Neutrophil (primary cell): ENCODE measurements around the gene CYLD.

Experiments used
- H3K27ac ChIP-seq: fragments of 200-600 bp; sonication (generic); 2 replicates; pipeline ENCODE4 v1.5.1; 2016; ENCODE audit warnings: mild to moderate bottlenecking, moderate library complexity
- H3K27me3 ChIP-seq: fragments of 200-600 bp; sonication (generic); 2 replicates; pipeline ENCODE4 v1.6.0; 2016; ENCODE audit warnings: mild to moderate bottlenecking
- H3K36me3 ChIP-seq: fragments of 200-600 bp; sonication (generic); 2 replicates; pipeline ENCODE4 v1.5.1; 2017
- H3K4me1 ChIP-seq, 2 experiments: fragments of 200-600 bp in 1 of 2; sonication (generic) in 1 of 2; 1 replicate in 1 of 2; 2 replicates in 1 of 2; pipeline versions ENCODE4 v1.5.1 to v1.6.1; 2013 to 2016; ENCODE audit warnings: low read depth in 1 of 2, low read length in 1 of 2, mild to moderate bottlenecking in 1 of 2, moderate library complexity in 1 of 2; ENCODE audit not compliant: control insufficient read depth in 1 of 2, insufficient read depth in 1 of 2
- H3K4me3 ChIP-seq, 2 experiments: fragments of 200-600 bp in 1 of 2; sonication (generic) in 1 of 2; 1 replicate in 1 of 2; 2 replicates in 1 of 2; pipeline ENCODE4 v1.5.1; 2013 to 2016; ENCODE audit warnings: low read depth in 1 of 2, low read length in 1 of 2, mild to moderate bottlenecking in 1 of 2, moderate library complexity in 1 of 2
- H3K9me3 ChIP-seq: fragments of 200-600 bp; sonication (generic); 2 replicates; pipeline ENCODE4 v1.5.1; 2016
- CTCF ChIP-seq: fragments of 200-600 bp; sonication (generic); IDR thresholded peaks from 2 replicates; pipeline ENCODE4 v1.5.1; 2016; ENCODE audit warnings: antibody characterized with exemption

The CYLD gene

GRCh38 chr16:50712956-50713355, 28.9 kb upstream of the CYLD start:
- no peaks in the 10 kb centered on the region for H3K9me3 ChIP-seq
- H3K4me3 ChIP-seq, result peak overlapping the region; percentile 14 to 44
- peaks cover 100% of the 10 kb centered on the region in 2 experiments for H3K4me1 ChIP-seq
- no peak for TF ChIP-seq CTCF
- H3K36me3 ChIP-seq, result peaks cover 47% of the 10 kb centered on the region
- H3K27ac ChIP-seq, result peak overlapping the region; percentile 92
- no peaks in the 10 kb centered on the region for H3K27me3 ChIP-seq

- TF ChIP-seq CTCF, result no peak
- no peaks in the 10 kb centered on the region for H3K9me3 ChIP-seq
Observed at GRCh38 chr16:50717091-50717490, 24.8 kb upstream of the CYLD start.

GRCh38 chr16:50717494-50717893, 24.4 kb upstream of the CYLD start:
- Histone ChIP-seq H3K4me3 (peak overlapping the region in 1 of 2 experiments; percentile 7), H3K36me3 (peaks cover 37% of the 10 kb centered on the region), H3K27ac (peak overlapping the region; percentile 92), H3K4me1 (peaks cover 89 to 91% of the 10 kb centered on the region in 2 experiments), H3K9me3 (no peaks in the 10 kb centered on the region), H3K27me3 (no peaks in the 10 kb centered on the region)
- no peak for TF ChIP-seq CTCF

More at GRCh38 chr16:50717091-50717490, 24.8 kb upstream of the CYLD start:
- Histone ChIP-seq H3K36me3 (peaks cover 37% of the 10 kb centered on the region), H3K4me3 (peak overlapping the region in 1 of 2 experiments; percentile 35), H3K27ac (peak overlapping the region; percentile 92), H3K27me3 (no peaks in the 10 kb centered on the region), H3K4me1 (peaks cover 91 to 92% of the 10 kb centered on the region in 2 experiments)

GRCh38 chr16:50718061-50718760, 23.7 kb upstream of the CYLD start:
- Histone ChIP-seq H3K36me3 (peaks cover 38% of the 10 kb centered on the region), H3K27ac (peak overlapping the region; percentile 92), H3K4me3 (peak overlapping the region in 1 of 2 experiments; percentile 7), H3K4me1 (peaks cover 81 to 85% of the 10 kb centered on the region in 2 experiments), H3K9me3 (no peaks in the 10 kb centered on the region), H3K27me3 (no peaks in the 10 kb centered on the region)
- no peak for TF ChIP-seq CTCF

GRCh38 chr16:50718761-50719400, 23.0 kb upstream of the CYLD start:
- H3K27me3 ChIP-seq, result no peaks in the 10 kb centered on the region
- peaks cover 43% of the 10 kb centered on the region for H3K36me3 ChIP-seq

More at GRCh38 chr16:50718761-50719400, 23.0 kb upstream of the CYLD start:
- TF ChIP-seq CTCF, result no peak
- peaks cover 75 to 82% of the 10 kb centered on the region in 2 experiments for H3K4me1 ChIP-seq
- peak overlapping the region; percentile 92 for H3K27ac ChIP-seq
- no peaks in the 10 kb centered on the region for H3K9me3 ChIP-seq
- no peak overlapping the region for H3K4me3 ChIP-seq
